ENCODE data around the gene SERPINB7.

GRCh38 chr18:63775166-63775730 lies at the start of gene SERPINB7:
- TF ChIP-seq REST (IDR thresholded peaks at IDR 0.05; ENCODE audit: insufficient read depth in 1 of 2, low read depth in 2 of 2, low read length in 2 of 2) = no peak
- no peak for TF ChIP-seq TAF1 (IDR thresholded peaks at IDR 0.05; ENCODE audit: borderline replicate concordance, insufficient read depth, low read length)
